ENCODE measurements around the gene RPL13A. TPM values are rescaled to one million over a fixed set of nuclear protein-coding genes. Genes with fewer than 3 reads are reported as not detected.

The RPL13A gene
- total RNA-seq, 2 experiments from 2014 or later, result 2,999 to 8,461 TPM

- TF ChIP-seq EZH2phosphoT487 (IDR thresholded peaks at IDR 0.05; ENCODE audit: borderline replicate concordance, low read depth, low read length), result no peak
- TF ChIP-seq, protein P1, sequence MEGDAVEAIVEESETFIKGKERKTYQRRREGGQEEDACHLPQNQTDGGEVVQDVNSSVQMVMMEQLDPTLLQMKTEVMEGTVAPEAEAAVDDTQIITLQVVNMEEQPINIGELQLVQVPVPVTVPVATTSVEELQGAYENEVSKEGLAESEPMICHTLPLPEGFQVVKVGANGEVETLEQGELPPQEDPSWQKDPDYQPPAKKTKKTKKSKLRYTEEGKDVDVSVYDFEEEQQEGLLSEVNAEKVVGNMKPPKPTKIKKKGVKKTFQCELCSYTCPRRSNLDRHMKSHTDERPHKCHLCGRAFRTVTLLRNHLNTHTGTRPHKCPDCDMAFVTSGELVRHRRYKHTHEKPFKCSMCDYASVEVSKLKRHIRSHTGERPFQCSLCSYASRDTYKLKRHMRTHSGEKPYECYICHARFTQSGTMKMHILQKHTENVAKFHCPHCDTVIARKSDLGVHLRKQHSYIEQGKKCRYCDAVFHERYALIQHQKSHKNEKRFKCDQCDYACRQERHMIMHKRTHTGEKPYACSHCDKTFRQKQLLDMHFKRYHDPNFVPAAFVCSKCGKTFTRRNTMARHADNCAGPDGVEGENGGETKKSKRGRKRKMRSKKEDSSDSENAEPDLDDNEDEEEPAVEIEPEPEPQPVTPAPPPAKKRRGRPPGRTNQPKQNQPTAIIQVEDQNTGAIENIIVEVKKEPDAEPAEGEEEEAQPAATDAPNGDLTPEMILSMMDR (conservative IDR thresholded peaks at IDR 0.05; ENCODE audit: low read length), result no peak
- intact Hi-C loops (cut with micrococcal nuclease; ENCODE audit: unreplicated experiment), result loop anchor here (10.0 kb wide), 1 partner anchor 105 kb away; the partner anchor contains the start of gene CD37
- DNase-seq (ENCODE audit: low spot score), result no peak
- no peaks in the 10 kb centered on the region for H4K20me1 ChIP-seq (ENCODE audit: insufficient read depth, low read length)
- H3K9me2 ChIP-seq (ENCODE audit: insufficient read depth, low read length), result no peaks in the 10 kb centered on the region
- H3K4me1 ChIP-seq (ENCODE audit: insufficient read depth, low read length, poor library complexity, severe bottlenecking), result peaks cover 11% of the 10 kb centered on the region
- no peak overlapping the region for H3K4me3 ChIP-seq (ENCODE audit: low read depth, low read length, poor library complexity, severe bottlenecking)
- BruUV-seq (replicated peaks), result no TSS peak
- no peak overlapping the region for H3K27ac ChIP-seq (ENCODE audit: low read depth, low read length, poor library complexity, severe bottlenecking)
- H3K4me2 ChIP-seq (ENCODE audit: low read length), result no peak overlapping the region
- no peaks in the 10 kb centered on the region for H3K79me2 ChIP-seq (ENCODE audit: insufficient read depth, low read depth, low read length)
- no peaks in the 10 kb centered on the region for H3K9me3 ChIP-seq (ENCODE audit: low read length)
- no peaks in the 10 kb centered on the region for H3K36me3 ChIP-seq (ENCODE audit: insufficient read depth, low read length)
- no peak overlapping the region for H2AFZ ChIP-seq (ENCODE audit: low read length)
- CTCF ChIA-PET (ENCODE audit: unreplicated experiment), result no interaction called here
- POLR2A ChIA-PET, result no interaction called here
Measured at GRCh38 chr19:49439836-49440235, 47.6 kb upstream of the RPL13A start.

- H3K9me3 ChIP-seq (ENCODE audit: low read length), result no peaks in the 10 kb centered on the region
- no peak overlapping the region for H3K27ac ChIP-seq (ENCODE audit: low read depth, low read length, poor library complexity, severe bottlenecking)
- CTCF ChIA-PET (ENCODE audit: unreplicated experiment), result no interaction called here
- intact Hi-C loops (cut with micrococcal nuclease; ENCODE audit: unreplicated experiment), result loop anchor here (10.0 kb wide), 1 partner anchor 106 kb away; the partner anchor contains the start of gene CD37
- DNase-seq (ENCODE audit: low spot score), result no peak
- no peaks in the 10 kb centered on the region for H3K36me3 ChIP-seq (ENCODE audit: insufficient read depth, low read length)
- H3K9me2 ChIP-seq (ENCODE audit: insufficient read depth, low read length), result no peaks in the 10 kb centered on the region
- H3K4me3 ChIP-seq (ENCODE audit: low read depth, low read length, poor library complexity, severe bottlenecking), result no peak overlapping the region
- TF ChIP-seq EZH2phosphoT487 (IDR thresholded peaks at IDR 0.05; ENCODE audit: borderline replicate concordance, low read depth, low read length), result no peak
- TF ChIP-seq, protein P1 (conservative IDR thresholded peaks at IDR 0.05; ENCODE audit: low read length), result no peak
- peaks cover 11% of the 10 kb centered on the region for H3K4me1 ChIP-seq (ENCODE audit: insufficient read depth, low read length, poor library complexity, severe bottlenecking)
- no peak overlapping the region for H3K4me2 ChIP-seq (ENCODE audit: low read length)
- BruUV-seq (replicated peaks), result no TSS peak
- no peak overlapping the region for H2AFZ ChIP-seq (ENCODE audit: low read length)
- no peaks in the 10 kb centered on the region for H3K79me2 ChIP-seq (ENCODE audit: insufficient read depth, low read depth, low read length)
- H4K20me1 ChIP-seq (ENCODE audit: insufficient read depth, low read length), result no peaks in the 10 kb centered on the region
- POLR2A ChIA-PET, result no interaction called here
Measured at GRCh38 chr19:49440439-49441209, 46.8 kb upstream of the RPL13A start.
